HG02623 (cell line): Measurements from ENCODE around the gene RALGAPB.
"Not testable (repeated sequence)": the region's sequence is repeated elsewhere in the genome, so short reads cannot be mapped to it uniquely, and the experiment has no call there.

Experiments
- ATAC-seq: cut with Tn5 transposase; IDR thresholded peaks from one replicate; pipeline ENCODE4 v1.9.1; 2021; ENCODE audit warnings: moderate library complexity; ENCODE audit not compliant: unreplicated experiment

The RALGAPB gene

DNA sequence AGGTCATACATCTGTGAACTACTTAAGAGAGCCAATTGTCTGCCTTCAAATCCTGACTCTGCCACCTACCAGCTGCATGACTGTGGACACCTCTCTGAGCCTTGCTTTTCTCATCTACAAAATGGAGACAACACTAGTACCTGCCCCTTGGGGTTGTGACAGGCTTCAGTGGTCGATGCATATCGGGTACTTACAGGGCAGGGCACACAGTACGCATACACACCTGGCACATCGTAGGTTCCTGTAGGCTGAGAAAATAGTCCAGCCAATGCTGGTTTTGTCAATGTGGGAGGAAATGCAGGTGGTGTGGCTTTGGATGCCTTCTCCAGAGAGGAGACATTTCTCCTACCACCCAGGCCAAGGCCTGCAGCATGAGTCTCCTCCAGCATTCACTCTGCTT lies 110.7 kb downstream of the RALGAPB start:
- ATAC-seq = no peak

DNA sequence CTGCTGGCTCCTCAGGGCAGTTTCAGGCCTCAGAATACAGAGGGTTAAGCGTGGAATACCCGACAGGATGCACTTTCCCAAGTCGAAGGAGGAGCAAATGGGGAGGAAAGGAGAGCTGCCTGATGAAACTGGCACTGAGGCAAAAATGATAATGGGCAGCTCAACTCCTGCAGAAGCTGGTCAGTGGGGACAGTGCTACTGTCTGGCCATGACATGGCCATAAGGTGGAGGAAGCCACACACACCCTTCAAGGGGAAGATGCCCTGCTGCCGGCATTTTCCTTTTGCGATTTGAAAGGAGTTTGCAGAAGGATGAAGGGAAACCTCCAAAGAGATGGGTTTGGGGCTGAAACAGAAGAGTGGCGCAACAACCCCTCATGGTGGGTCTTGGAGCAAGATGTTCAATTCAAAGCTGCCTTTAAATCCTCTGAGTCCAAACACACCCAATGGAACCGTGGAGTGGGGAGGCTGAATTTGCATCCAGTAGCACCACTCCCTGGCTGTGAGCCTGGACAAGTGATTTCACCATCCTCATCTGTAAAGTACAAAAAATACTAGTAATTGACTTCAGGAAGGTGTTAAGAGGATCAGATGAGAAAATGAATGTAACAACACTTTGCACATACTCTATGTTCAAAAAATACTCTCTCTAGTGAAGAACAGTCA lies 111.6 kb downstream of the RALGAPB start:
- ATAC-seq = no peak

DNA sequence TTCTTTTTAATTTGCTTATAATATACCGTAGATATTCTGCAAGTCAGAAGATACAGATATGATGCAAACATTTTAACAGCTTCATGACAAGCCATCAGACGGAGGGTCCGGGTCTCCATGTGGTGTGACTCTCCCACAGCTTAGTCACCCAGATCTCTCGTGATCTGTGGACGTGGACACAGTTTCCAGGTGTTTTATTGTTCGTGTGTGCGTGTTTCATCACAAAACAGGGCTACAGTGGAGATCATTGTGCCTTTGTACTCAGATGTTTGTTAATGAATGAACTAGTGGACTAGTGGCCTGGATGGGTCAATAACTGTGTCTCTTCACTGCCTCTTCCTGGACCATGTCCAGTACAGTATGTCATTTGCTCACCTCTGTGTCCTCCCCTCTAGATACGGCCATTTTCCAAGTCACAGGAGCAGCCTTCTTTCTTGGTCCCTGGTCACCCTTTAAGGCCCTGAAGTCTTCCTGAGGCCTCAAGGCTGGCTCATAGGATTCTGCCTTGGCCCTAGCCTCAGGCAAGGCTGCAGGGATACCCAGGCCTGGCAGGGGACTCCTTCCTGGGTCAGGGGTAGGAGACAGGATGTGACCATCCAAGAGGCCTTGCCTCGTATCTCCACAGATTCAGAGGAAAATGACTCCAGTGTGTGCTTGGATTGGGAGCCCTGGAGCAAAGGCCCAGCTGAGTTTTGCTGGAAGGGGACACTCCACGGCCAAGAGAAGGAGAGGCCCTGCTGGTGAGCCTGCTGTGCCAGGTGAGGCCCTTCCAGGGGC lies 112.9 kb downstream of the RALGAPB start:
- no peak for ATAC-seq

DNA sequence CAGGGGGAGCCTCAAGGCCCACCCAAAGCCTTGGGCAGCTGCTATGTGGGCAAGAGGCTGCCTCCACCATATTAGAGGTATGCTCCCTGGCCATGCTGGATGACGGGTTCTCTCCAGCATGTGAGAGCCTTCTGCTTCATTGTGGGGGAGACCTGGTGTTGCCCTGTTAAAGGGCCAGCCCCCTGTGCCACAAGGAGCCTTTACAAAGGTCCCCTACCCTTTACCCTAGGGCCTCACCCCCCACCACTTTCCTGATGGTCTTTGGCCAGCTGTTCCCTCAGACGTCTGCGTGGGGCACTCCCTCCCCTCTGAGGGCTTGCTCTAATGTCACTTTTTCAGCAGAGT lies 113.5 kb downstream of the RALGAPB start:
- ATAC-seq = no peak

DNA sequence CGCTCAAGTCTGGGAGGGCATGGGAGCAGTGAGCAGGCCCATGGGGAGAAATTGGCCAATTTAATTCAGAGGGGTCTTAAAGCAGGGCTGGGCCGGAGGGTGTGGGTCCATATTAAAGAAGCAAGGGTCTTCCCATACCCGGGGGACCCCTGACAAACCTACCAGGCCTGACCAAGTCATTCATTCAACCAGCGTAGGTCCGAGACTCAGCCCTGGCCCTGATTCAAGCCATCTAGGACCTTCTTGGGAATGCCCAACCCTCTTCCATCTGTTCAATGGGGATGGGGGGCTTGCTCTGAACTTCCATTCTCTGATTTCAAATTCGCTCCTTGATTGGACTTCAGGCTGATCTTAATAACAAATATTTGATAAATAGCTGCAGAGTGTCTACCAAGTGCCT lies 115.7 kb downstream of the RALGAPB start:
- ATAC-seq = no peak

DNA sequence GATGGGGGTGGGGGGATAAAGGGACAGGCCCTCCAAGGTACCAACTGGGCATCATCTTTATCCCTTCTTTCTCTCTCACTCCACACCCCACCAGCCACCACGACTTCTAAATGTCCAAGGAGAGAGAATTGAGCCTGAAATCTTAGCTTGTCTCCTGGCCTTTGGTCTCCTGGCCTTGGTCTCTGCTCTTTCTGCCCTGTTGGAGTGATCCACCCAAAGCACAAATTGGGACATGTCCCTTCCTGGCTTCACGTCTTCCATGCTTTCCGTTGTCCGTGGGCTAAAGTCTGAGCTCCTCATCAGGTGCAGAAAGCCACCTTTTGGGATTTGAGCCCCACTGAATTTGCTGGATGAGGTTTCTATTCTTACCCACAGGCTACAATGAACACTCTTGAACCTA lies 116.7 kb downstream of the RALGAPB start:
- ATAC-seq = no peak

DNA sequence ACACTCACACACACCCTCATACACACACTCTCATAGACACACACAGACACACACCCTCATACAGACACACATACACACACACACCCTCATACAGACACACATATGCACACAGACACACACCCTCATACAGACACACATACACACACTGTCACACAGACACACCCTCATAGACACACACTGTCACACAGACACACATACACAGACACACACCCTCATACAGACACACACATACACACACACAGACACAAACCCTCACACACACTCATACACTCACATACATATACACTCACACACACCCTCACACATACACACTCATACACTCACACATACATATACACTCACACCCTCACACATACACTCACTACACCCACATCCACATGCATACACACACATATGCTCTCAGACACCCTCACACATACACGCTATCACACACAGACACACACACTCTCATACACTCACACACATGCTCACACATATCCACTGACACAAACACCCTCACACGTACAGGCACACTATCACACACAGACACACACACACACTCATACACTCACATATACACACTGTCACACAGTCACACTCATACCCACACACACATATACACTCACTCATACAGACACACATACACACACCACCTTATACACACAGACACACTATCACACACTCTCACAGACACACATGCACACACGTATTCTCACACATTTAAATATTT lies 117.5 kb downstream of the RALGAPB start:
- ATAC-seq = no peak

DNA sequence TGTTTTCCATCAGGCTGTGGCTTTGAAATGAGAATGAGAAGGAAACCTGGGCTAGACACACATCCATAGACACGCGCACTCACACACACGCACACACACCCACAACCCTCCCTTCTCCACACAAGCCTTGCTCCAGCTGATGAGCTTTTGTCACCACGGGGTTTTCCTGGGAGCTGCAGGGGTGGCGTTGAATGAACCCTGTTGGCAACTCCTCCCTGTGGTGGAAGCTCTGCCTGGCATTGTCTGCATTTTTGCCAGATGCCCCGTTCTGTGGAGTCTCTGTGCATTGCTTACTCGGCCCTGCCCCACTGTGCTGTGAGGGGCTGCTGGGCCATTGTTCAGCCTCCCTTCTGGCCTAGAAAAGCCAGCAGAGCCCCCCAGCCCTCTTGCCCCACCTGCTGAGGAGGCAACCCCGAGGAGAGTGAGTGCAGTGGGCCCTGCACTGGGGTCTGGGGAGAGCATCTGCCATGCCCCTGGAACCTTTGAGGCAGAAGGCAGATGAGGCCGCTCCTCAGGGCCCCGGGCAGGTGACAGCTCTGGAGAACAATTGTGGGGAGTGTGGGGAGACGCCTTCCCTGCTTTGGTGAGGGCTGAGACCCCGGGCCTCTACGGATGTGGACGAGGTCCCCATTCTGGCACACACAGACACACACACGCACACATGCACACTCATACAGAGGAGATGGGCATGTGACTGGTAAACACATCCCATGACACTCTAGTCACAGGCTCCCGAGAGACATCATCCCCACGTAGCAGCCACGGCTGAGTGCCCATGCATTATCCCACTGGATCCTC lies 118.2 kb downstream of the RALGAPB start:
- ATAC-seq = no peak

DNA sequence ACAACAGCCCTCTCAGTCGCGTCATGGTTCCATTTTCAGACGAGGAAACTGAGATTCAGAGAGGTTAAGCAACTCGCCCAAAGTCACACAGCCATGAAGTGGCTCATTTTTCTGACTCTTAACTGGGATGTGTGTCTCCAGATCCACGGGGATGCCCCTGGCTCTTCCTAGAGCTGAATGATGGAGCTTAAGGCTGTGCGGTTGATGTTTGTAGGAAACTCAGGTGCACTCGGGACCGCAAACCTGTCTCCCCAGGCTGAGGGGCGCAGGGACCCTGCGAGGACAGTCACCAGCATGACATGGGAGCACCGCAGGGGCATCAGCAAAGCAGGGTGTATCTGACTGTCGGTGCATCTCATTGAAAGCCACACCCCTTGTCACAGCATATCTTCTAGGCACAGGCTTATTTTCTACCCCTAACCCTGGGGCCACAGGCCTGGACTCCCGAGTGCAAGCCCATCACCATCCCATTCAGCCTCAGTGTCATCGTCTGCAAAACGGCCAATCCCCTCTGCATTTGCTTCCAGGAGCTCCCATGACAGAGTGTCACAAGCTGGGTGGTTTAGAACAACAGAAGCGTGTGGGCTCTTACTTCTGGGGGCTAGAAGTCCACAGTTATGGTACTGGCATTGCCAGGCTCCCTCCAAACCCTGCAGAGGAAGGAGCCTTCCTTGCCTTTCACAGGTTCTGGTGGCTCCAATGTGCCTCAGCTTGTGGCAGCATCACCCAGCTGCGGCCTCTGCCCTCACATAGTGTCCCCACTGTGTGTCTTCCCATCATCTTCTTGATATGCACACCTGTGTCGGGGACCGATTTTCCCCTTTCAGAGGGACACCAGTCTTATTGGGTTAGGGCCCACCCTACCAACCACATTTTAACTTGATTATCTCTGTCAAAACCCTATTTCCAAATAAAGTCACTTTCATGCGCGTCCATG lies 119.1 kb downstream of the RALGAPB start:
- no peak for ATAC-seq

DNA sequence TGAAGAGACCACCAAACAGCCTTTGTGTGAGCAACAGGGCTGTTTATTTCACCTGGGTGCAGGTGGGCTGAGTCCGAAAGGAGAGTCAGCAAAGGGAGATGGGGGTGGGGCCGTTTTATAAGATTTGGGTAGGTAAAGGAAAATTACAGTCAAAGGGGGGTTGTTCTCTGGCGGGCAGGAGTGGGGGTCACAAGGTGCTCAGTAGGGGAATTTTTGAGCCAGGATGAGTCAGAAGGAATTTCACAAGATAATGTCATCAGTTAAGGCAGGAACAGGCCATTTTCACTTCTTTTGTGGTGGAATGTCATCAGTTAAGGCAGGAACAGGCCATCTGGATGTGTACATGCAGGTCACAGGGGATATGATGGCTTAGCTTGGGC lies 119.8 kb downstream of the RALGAPB start:
- not testable (repeated sequence) for ATAC-seq

DNA sequence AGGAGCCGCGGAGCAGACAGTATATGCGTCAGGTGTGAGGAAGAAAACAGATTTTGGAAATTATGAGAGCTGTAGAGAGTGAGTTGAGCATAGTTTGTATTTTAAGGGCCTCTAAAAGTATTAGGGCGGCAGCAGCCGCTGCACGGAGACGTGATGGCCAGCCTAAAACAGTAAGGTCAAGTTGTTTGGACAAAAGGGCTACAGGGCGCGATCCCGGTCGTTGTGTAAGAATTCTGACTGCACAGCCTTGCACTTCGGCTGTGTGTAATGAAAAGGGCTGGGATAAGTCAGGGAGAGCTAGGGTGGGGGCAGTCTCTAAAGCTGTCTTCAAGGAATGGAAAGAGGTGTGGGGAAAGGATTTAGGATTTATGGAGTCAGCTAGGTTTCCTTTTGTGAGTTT lies 121.6 kb downstream of the RALGAPB start:
- not testable (repeated sequence) for ATAC-seq

DNA sequence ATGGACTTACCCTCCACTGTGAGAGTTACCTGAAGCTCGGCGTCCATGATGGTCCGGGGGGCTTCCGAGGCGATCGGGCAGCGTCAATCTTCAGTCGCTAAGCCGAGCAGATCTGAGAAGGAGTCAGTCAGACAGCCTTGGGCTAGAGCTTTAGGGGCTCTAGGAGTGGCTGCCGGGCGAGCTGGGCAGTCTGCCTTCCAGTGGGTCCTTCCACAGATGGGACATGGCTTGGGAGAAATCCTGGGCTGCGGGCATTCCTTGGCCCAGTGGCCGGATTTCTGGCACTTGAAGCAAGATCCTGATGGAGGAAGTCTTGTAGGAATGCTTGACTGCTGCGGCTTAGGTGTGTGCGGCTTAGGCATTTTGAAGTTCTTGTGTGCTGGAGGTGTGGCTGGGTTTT lies 123.2 kb downstream of the RALGAPB start:
- ATAC-seq = not testable (repeated sequence)

DNA sequence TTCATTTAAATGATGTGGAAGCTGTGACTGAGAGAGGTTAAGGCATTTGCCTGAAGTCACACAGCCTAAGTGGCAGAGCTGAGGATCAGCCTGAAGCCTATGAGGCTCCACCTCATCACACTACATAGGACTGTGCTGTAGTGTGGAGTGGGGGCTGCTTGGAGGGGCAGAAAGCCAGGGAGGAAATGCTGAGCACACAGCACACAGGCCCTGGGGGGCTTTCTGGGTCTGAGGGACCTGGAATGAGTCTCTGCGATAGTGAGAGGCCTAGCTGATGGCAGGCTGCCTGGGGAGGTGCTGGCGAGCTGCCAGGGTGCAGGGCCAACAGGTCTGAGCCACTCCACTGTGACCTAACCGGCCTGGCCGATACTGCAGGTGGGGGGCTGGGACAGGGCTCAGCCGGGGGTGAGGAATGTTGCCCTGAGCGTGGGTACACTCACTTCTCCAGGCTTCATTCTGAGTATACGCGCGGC lies 126.8 kb downstream of the RALGAPB start:
- ATAC-seq = no peak

DNA sequence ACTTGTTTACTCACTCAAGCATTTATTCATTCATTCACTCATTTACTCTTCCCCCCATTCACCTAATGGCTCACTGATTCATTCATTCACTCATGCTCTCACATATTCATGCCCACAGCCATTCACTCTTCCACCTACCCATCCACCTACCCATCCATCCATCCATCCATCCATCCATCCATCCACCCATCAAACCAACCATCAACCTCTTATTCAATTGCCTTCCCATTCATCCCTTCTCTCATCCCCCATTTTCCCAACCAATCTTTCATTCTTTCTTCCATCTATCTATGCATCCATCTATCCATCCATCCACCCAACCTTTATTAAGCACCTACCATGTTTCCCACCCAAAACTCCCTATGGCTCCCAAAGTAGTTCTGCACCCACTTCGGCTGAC lies 127.4 kb downstream of the RALGAPB start:
- ATAC-seq = no peak

DNA sequence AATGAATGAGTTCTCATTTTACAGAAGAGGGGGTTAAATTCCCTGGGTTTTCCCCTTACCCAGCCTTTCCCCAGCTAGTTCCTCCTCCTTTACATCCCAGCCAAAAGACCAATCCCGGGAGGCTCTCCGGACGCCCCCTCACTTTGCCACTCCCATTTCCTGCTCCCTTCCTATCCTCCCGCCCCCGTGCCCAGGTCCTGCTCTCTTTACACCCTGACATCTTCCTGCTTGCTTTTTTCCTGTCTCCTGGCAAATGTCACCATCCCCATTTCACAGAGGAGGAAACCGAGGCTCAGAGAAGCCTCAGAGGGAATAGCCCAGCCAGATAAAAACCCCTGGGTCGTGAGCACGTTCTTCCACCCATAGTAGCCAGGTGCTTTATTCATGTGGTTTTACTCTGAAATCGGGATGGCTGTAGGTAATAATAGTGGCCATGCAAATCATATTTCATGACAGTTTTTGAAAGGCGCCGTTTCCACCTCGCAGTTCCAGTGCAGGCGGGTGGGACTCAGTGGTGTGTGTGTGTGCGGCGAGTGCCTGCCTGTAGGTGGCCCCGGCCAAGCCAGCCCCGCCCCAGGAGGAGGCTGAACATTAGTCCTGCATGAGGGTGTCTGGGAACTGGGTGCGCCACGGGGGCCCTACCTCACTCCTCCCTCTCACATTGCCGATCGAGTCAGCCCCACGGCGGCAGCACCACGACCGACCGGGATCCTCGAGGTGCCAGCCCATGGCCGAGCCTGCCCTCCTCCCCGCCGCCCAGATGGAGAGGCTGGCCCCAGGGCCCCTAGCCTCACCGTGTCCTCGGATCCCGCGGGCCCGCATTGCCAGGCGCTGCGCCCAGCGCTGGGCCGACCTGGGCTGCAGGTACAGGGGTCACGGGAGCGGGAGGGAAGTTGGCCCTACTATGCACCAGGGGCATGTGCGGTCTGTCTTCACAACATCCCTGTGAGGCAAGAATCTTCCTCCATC lies 128.9 kb downstream of the RALGAPB start, which contains the start of gene ARHGAP40:
Gene ARHGAP40, plus strand, starts transcription at position 594 of the 969 bp plus-strand sequence.
- no peak for ATAC-seq

DNA sequence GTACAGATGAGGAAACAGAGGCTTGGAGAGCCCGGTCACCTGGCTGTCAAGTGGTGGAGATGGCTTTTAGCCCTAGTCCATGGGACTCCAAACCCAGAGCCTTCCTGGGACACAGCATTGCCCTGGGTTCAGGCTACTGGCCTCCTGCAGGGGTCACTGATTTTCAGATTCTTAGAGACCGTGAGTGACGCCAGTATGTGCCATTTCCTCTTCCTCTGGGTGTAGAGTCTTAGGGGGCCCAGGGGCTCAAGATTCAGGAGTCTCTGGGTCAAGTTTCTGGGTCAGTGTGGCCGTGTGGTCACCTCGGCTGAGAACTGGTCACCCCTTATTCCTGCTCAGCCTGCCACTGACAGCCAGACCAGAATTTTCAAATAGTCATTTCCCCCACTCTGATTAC lies 129.5 kb downstream of the RALGAPB start:
- no peak for ATAC-seq

DNA sequence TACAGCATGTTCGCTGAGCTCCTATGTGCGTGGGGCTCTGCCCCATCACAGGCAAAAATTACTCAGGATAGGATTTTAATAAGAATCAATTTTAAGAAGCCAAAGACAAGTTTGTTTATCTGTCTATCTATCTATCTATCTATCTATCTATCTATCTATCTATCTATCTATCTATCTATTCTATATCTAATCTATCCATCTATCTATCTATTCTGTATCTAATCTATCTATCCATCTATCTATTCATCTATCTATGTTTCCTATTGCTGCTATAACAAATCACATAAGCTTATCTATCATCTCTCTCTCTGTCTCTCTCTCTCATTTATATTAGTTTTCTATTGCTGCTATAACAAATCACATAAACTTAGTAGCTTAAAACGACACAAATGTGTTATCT lies 130.6 kb downstream of the RALGAPB start:
- ATAC-seq = no peak

DNA sequence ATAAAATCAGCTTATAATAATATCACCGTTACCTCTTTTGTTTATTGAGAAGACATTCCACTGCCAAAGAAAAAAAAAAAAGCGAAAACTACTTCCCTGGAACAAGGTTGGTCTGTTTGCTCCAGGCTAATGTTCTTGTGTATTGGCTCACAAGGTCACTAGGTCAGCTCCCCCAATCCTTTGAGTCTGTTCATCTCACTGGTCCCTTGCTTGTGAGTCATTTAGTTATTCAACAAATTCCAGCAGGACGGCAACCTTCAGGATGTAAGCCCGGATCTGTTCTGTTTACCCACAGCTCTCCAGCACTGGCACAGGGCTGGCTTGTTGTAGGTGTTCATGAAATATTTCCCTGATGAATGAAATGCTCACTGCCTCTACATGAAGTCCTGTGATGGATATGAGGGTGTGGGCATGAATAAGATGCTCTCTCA lies 132.2 kb downstream of the RALGAPB start:
- ATAC-seq = no peak

DNA sequence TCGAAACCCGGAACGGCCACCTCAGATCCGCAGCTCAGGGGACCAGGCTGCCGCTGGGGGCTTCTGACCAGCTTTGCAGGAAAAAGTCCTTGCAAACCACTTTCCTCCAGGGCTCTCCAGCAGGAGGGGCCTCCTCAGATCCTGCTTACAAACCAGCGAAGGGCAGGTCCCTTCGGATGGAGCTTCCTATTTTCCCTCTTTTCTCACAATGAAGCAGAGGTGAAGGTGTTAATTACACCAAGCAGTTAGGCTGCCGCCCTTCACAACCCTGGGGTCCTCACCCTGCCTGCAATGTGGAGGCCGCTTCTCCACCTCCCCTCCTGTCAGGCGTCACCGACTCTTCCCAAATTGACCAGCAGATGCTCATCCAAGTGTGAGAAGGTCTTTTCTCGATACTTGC lies 134.7 kb downstream of the RALGAPB start:
- no peak for ATAC-seq
